K562 (cell line): ENCODE measurements around the gene SOWAHA. TPM values are rescaled to one million over a fixed set of nuclear protein-coding genes. Genes with fewer than 3 reads are reported as not detected.

Source experiments
- CHD2 ChIP-seq: IDR thresholded peaks from 2 replicates; pipeline ENCODE4 v1.6.1; 2011; ENCODE audit warnings: low read depth, low read length
- RB1 ChIP-seq: fragments of 450-650 bp; IDR thresholded peaks from 2 replicates; pipeline ENCODE4 v1.6.1; 2017; ENCODE audit warnings: low read depth, mild to moderate bottlenecking
- ZBTB17 ChIP-seq: fragments of 450-650 bp; formaldehyde crosslinking; IDR thresholded peaks from 2 replicates; pipeline ENCODE4 v1.4.0; 2020; ENCODE audit warnings: mild to moderate bottlenecking
- ZFX ChIP-seq: sonication (generic); formaldehyde crosslinking; IDR thresholded peaks from 2 replicates; pipeline ENCODE4 v1.8.0; 2022; ENCODE audit warnings: mild to moderate bottlenecking, missing genetic modification reagents, moderate library complexity
- ZNF140 ChIP-seq: fragments of 250-450 bp; sonication (Bioruptor Pico); IDR thresholded peaks from 2 replicates; pipeline ENCODE4 v1.8.0; 2021; ENCODE audit warnings: moderate library complexity, mild to moderate bottlenecking, inconsistent platforms
- ZNF830 ChIP-seq: fragments of 250-450 bp; sonication (Bioruptor Pico); IDR thresholded peaks from 2 replicates; pipeline ENCODE4 v1.5.0; 2021; ENCODE audit warnings: mild to moderate bottlenecking
- ZSCAN29 ChIP-seq: fragments of 450-650 bp; IDR thresholded peaks from 2 replicates; pipeline ENCODE4 v1.6.1; 2017
- polyA plus RNA-seq, 8 experiments: library from polyadenylated mRNA; depleted of rRNA in 4 of 8; stranded (reverse) in 5 of 8; unstranded in 3 of 8; fragments of >200 nt; fragmentation: Nextera tagmentation in 2 of 8; fragmentation: Illumina TruSeq in 1 of 8; extraction: Ambion mirVana in 2 of 8; extraction: Trizol in 1 of 8; gene quantifications; 2 replicates each; pipeline versions ENCODE4 v1.2.1 to v1.2.3, GENCODE V29; 2011 to 2014; ENCODE audit warnings: inconsistent platforms in 1 of 8, missing spikeins in 1 of 8
- total RNA-seq, 7 experiments: library from RNA; depleted of rRNA in 6 of 7; stranded (reverse); fragments of >200 nt in 6 of 7; fragmentation: Illumina TruSeq in 2 of 7; extraction: Trizol in 2 of 7; gene quantifications; 2 replicates each; pipeline versions ENCODE4 v1.2.1 to v1.2.3, GENCODE V29; 2011 to 2021; ENCODE audit warnings: low replicate concordance in 1 of 7
- TF ChIP-seq, protein P1 (sequence below): fragments of 250-450 bp; sonication (Bioruptor Pico); IDR thresholded peaks from 2 replicates; pipeline ENCODE4 v1.8.0; 2021; ENCODE audit warnings: borderline replicate concordance, mild to moderate bottlenecking, moderate library complexity; ENCODE audit not compliant: poor library complexity, severe bottlenecking
- TF ChIP-seq, protein P2 (sequence below), 2 experiments: fragments of 450-650 bp; formaldehyde crosslinking in 1 of 2; IDR thresholded peaks; 2 replicates each; pipeline versions ENCODE4 v1.4.0 to v1.6.1; 2014 to 2020; ENCODE audit warnings: mild to moderate bottlenecking in 2 of 2, borderline replicate concordance in 1 of 2, low read depth in 1 of 2
- TF ChIP-seq, protein P3 (sequence below): fragments of 250-450 bp; sonication (Bioruptor Pico); IDR thresholded peaks from 2 replicates; pipeline ENCODE4 v1.4.0; 2020
- TF ChIP-seq, protein P4 (sequence below), 2 experiments: IDR thresholded peaks; 2 replicates each; pipeline ENCODE4 v1.6.1; 2011; ENCODE audit warnings: borderline replicate concordance in 1 of 2, control low read depth in 1 of 2, low read depth in 1 of 2, low read length in 1 of 2, mild to moderate bottlenecking in 1 of 2, mixed read lengths in 1 of 2, moderate library complexity in 1 of 2; ENCODE audit not compliant: insufficient read depth in 1 of 2, insufficient read length in 1 of 2, poor library complexity in 1 of 2, severe bottlenecking in 1 of 2; ENCODE audit errors: extremely low read depth in 1 of 2

The SOWAHA gene
- total and polyA plus RNA-seq, 9 of the 15 experiments (the other 6 are each of a cell fraction or from before 2014, with no cell fraction given) = not detected

DNA sequence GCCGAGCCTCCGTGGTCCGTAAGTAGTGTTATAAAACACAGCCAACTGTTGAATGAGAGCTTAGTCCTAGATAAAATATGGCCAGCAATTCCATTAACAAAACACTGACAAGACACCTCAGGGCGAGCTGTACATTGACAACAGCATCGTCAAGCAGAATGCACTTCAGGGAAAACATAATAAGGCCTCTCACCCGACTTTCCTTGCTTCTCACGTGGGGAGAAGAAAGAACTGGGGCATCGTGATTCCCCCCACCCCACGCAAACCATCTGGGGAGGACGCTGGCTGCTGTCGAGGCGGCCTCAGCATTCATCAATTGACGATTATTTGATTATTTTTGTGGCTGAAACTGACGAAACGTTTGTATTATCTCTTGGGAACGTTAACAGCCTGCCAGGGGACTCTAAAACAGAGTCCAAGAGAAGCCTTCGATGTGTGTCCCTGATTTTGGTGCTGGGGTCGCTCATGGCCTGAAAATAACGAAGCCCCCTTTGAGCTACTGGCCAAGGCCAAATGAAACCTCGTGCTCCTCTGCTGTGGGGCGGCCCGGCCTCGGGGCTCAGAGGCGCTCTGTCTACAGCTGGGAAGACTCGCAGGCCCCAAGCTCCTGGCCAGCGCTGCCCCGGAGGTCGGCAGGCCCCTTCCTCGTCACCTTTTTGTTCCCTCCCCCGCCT is 52.7 kb downstream of the SOWAHA start (continued):
- TF ChIP-seq, protein P1, sequence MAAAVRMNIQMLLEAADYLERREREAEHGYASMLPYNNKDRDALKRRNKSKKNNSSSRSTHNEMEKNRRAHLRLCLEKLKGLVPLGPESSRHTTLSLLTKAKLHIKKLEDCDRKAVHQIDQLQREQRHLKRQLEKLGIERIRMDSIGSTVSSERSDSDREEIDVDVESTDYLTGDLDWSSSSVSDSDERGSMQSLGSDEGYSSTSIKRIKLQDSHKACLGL (CRISPR knock-in tag) = no peak
- TF ChIP-seq ZNF830 (CRISPR knock-in tag) (no peak), RB1 (peak; percentile 66), ZSCAN29 (no peak), CHD2 (0 out of 2 replicates have a peak, but pooled peaks have one; percentile 19), ZBTB17 (CRISPR knock-in tag) (peak; percentile 77), ZNF140 (CRISPR knock-in tag) (no peak), ZFX (CRISPR knock-in tag) (peak; percentile 97)
- TF ChIP-seq, protein P2, sequence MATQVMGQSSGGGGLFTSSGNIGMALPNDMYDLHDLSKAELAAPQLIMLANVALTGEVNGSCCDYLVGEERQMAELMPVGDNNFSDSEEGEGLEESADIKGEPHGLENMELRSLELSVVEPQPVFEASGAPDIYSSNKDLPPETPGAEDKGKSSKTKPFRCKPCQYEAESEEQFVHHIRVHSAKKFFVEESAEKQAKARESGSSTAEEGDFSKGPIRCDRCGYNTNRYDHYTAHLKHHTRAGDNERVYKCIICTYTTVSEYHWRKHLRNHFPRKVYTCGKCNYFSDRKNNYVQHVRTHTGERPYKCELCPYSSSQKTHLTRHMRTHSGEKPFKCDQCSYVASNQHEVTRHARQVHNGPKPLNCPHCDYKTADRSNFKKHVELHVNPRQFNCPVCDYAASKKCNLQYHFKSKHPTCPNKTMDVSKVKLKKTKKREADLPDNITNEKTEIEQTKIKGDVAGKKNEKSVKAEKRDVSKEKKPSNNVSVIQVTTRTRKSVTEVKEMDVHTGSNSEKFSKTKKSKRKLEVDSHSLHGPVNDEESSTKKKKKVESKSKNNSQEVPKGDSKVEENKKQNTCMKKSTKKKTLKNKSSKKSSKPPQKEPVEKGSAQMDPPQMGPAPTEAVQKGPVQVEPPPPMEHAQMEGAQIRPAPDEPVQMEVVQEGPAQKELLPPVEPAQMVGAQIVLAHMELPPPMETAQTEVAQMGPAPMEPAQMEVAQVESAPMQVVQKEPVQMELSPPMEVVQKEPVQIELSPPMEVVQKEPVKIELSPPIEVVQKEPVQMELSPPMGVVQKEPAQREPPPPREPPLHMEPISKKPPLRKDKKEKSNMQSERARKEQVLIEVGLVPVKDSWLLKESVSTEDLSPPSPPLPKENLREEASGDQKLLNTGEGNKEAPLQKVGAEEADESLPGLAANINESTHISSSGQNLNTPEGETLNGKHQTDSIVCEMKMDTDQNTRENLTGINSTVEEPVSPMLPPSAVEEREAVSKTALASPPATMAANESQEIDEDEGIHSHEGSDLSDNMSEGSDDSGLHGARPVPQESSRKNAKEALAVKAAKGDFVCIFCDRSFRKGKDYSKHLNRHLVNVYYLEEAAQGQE (IDR thresholded peaks at IDR 0.05; ENCODE audit: borderline replicate concordance) = no peak
- TF ChIP-seq, protein P2 (CRISPR knock-in tag; IDR thresholded peaks at IDR 0.05; ENCODE audit: low read depth) = no peak
- TF ChIP-seq, protein P3, sequence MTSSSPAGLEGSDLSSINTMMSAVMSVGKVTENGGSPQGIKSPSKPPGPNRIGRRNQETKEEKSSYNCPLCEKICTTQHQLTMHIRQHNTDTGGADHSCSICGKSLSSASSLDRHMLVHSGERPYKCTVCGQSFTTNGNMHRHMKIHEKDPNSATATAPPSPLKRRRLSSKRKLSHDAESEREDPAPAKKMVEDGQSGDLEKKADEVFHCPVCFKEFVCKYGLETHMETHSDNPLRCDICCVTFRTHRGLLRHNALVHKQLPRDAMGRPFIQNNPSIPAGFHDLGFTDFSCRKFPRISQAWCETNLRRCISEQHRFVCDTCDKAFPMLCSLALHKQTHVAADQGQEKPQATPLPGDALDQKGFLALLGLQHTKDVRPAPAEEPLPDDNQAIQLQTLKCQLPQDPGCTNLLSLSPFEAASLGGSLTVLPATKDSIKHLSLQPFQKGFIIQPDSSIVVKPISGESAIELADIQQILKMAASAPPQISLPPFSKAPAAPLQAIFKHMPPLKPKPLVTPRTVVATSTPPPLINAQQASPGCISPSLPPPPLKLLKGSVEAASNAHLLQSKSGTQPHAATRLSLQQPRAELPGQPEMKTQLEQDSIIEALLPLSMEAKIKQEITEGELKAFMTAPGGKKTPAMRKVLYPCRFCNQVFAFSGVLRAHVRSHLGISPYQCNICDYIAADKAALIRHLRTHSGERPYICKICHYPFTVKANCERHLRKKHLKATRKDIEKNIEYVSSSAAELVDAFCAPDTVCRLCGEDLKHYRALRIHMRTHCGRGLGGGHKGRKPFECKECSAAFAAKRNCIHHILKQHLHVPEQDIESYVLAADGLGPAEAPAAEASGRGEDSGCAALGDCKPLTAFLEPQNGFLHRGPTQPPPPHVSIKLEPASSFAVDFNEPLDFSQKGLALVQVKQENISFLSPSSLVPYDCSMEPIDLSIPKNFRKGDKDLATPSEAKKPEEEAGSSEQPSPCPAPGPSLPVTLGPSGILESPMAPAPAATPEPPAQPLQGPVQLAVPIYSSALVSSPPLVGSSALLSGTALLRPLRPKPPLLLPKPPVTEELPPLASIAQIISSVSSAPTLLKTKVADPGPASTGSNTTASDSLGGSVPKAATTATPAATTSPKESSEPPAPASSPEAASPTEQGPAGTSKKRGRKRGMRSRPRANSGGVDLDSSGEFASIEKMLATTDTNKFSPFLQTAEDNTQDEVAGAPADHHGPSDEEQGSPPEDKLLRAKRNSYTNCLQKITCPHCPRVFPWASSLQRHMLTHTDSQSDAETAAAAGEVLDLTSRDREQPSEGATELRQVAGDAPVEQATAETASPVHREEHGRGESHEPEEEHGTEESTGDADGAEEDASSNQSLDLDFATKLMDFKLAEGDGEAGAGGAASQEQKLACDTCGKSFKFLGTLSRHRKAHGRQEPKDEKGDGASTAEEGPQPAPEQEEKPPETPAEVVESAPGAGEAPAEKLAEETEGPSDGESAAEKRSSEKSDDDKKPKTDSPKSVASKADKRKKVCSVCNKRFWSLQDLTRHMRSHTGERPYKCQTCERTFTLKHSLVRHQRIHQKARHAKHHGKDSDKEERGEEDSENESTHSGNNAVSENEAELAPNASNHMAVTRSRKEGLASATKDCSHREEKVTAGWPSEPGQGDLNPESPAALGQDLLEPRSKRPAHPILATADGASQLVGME (CRISPR knock-in tag) = no peak
- TF ChIP-seq, protein P4, sequence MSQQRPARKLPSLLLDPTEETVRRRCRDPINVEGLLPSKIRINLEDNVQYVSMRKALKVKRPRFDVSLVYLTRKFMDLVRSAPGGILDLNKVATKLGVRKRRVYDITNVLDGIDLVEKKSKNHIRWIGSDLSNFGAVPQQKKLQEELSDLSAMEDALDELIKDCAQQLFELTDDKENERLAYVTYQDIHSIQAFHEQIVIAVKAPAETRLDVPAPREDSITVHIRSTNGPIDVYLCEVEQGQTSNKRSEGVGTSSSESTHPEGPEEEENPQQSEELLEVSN (IDR thresholded peaks at IDR 0.05; ENCODE audit: borderline replicate concordance in 1 of 2, extremely low read depth in 1 of 2, insufficient read depth in 1 of 2, insufficient read length in 1 of 2, low read depth in 1 of 2, low read length in 1 of 2, poor library complexity in 1 of 2, severe bottlenecking in 1 of 2) = peak; percentile 76 to 88
